ENCODE data around the gene TUBB4B.

TUBB4B gene

DNA sequence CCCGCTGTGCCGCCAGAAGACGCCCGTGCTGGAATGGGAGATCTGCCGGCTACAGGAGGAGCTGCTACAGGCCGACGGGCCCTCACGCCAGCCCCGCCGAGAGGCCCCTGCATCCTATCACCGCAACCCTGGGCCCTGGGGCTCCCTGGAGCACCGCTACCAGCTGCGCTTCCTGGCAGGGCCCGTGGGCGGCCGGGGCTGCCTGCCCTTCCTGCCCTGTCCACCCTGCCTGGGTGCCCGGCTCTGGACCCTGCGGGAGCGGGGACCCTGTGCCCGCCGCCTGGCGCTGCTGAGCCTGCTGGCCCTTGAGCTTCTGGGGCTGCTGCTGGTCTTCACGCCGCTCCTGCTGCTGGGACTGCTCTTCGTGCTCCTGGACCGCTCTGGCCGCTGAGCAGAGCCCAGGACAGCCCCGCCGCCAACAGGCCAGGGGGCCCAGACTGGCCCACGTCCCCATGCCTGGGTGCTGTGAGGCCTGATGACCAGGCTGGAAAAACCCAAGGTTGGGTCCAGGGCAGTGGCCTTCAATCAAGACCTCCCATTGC lies 22.8 kb upstream of the TUBB4B start:
- Mint-ChIP-seq H3K4me3 (no peak overlapping the region), H3K9me3 (no peaks in the 10 kb centered on the region), H3K27me3 (no peaks in the 10 kb centered on the region), H3K36me3 (ENCODE audit: low read depth) (peaks cover 39% of the 10 kb centered on the region), H3K4me1 (ENCODE audit: low read depth) (peaks cover 5% of the 10 kb centered on the region), H3K27ac (no peak overlapping the region)
- no peak for DNase-seq

DNA sequence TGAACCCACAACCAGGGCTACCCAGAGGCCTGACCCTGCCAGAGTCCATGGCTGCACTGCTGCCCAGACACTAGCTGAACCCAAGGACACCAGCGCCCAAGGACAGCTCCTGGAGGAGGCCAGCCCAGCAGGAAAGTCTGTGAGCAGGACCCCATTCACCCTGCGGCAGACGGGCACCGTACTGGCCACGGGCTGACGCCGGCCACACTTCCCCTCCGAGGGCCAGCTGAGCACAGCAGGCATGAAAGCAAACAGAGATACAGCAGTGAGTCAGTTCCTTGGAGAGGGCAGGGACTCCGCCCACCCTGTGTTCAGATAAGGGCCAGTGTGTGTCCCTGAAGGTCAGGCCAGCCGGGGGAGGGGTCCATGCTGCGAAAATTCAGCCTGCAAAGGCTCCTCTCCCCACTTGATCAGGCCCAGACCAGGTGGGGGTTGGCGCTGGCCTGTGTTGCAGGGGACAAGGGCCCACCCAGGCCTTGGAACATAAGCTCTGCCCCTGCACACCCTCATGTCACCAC lies 22.3 kb upstream of the TUBB4B start:
- Mint-ChIP-seq H3K9me3 (no peaks in the 10 kb centered on the region), H3K27ac (no peak overlapping the region), H3K27me3 (no peaks in the 10 kb centered on the region), H3K4me1 (ENCODE audit: low read depth) (peaks cover 5% of the 10 kb centered on the region), H3K36me3 (ENCODE audit: low read depth) (peaks cover 39% of the 10 kb centered on the region), H3K4me3 (no peak overlapping the region)
- no peak for DNase-seq

DNA sequence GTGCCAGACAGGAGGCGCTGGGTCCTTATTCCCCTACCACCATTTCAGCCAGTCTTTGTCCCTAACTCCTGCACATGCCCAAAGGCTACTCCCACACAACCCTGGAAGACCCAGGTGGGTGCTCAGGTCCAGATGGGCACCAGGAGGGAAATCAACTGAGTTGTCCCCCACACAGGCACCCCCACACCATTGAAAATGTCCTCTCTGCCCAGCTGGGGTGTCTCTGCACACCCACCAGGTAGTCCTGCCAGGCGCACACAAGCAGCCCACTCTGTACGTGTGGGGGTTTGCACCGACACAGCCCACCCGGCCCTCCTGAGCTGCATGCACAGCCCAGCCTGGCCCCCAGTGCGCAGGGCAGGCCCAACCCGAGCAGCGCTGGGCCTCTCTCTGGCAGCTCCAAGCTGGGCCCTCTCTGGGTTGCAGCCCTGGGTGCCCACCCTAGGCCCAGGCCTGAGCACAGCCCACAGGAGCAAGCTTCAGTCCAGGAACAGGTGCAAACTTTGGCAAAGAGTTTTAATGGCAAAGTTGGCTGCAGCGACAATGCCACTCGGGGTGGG lies 21.2 kb upstream of the TUBB4B start:
- Mint-ChIP-seq H3K4me1 (ENCODE audit: low read depth) (peaks cover 9% of the 10 kb centered on the region), H3K4me3 (no peak overlapping the region), H3K9me3 (no peaks in the 10 kb centered on the region), H3K27ac (no peak overlapping the region), H3K27me3 (no peaks in the 10 kb centered on the region), H3K36me3 (ENCODE audit: low read depth) (peaks cover 31% of the 10 kb centered on the region)
- no peak for DNase-seq

DNA sequence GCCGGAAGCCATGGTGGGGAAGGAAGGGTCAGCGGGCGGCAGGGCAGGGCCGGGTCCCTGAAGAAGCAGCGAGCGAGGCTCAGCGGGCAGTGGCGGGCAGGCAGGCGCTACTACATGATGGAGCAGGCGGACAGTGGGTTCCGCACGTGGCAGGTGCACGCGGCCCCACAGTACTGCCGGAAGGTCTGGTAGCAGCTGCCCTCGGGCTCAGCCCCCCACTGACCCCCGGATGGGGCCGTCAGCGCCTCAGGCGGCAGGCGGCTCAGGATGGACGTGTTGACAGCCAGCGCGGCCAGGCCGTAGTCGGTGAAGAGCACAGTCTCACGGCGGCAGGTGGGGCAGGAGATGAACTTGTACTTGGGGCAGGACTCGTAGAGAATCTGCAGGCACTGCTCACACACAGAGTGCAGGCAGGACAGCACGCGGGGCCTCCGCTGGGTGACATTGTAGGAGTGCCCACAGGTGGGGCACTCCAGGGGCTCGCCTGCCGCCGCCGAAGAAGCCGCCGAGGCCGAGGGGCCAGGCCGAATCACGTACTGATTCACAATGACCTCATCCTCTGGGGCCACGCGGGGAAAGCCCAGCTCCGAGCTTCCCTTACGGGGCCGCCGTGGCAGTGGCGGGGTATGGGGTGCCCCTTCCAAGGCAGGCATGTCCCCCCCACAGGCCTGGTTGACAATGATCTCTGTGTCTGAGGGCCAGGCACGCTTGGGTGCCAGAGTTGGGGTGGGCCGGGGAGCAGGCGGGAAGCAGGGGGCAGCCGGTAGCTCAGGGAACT lies 20.6 kb upstream of the TUBB4B start:
- peaks cover 26% of the 10 kb centered on the region for H3K36me3 Mint-ChIP-seq (ENCODE audit: low read depth)
- H3K27me3 Mint-ChIP-seq, result no peaks in the 10 kb centered on the region
- no peak for DNase-seq
- peaks cover 11% of the 10 kb centered on the region for H3K4me1 Mint-ChIP-seq (ENCODE audit: low read depth)
- peak overlapping the region; percentile 39 for H3K4me3 Mint-ChIP-seq
- H3K9me3 Mint-ChIP-seq, result no peaks in the 10 kb centered on the region
- H3K27ac Mint-ChIP-seq, result no peak overlapping the region

DNA sequence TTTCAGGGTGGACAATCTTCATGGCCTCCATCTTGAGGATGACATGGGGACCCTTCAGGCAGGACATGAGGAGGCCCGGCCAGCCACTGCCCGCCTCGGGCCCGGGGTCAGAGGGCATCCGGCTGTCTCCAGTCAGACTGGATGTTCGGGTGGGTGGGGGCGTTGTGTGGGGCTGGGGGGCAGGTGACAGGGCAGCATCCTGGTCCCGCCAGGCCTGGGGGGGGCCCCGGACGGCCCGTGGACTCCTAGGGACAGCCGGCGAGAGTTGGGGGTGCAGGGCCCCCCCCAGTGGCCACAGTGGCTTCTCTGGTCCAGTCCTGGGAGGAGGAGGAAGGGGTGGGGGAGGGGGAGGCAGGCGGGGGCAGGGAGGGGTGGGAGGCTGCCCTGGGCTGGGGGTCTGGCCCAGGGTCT lies 20.0 kb upstream of the TUBB4B start:
- DNase-seq, result no peak
- Mint-ChIP-seq H3K9me3 (no peaks in the 10 kb centered on the region), H3K36me3 (ENCODE audit: low read depth) (peaks cover 20% of the 10 kb centered on the region), H3K4me3 (peak overlapping the region; percentile 39), H3K27me3 (no peaks in the 10 kb centered on the region), H3K4me1 (ENCODE audit: low read depth) (peaks cover 11% of the 10 kb centered on the region), H3K27ac (no peak overlapping the region)

DNA sequence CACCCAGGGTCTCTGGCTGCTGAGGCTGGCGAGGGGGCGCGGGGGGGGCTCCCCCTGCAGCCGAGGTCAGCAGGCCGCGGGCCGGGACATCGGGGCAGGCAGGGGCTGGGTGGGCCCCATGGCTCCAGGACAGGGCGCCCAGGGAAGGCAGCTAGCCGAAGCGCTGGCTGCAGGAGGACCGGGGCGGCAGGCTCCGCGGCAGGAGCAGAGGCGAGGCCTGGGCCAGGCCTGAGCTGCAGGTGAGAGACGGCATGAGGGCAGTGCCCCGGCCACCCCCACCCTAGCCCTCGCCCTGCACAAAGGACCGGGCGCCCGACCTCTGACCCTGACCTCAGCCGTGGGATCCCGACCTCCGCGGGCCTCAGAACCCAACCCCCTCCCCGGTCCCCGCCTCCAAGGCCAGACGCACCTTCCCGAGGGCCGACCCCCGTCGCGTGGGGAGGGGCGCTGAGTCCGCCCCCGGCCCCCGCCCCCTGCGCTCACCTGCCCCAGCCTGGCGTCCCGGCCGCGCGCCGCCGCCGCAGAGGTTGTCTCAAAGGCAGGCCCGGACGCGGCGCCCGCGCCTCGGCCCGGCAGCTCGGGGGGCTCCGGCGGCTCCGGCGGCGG lies 19.5 kb upstream of the TUBB4B start:
- DNase-seq, result peak; percentile 47
- no peaks in the 10 kb centered on the region for H3K9me3 Mint-ChIP-seq
- H3K27ac Mint-ChIP-seq, result peak overlapping the region; percentile 14
- no peaks in the 10 kb centered on the region for H3K27me3 Mint-ChIP-seq
- peaks cover 11% of the 10 kb centered on the region for H3K4me1 Mint-ChIP-seq (ENCODE audit: low read depth)
- H3K36me3 Mint-ChIP-seq (ENCODE audit: low read depth), result peaks cover 15% of the 10 kb centered on the region
- H3K4me3 Mint-ChIP-seq, result peak overlapping the region; percentile 45

DNA sequence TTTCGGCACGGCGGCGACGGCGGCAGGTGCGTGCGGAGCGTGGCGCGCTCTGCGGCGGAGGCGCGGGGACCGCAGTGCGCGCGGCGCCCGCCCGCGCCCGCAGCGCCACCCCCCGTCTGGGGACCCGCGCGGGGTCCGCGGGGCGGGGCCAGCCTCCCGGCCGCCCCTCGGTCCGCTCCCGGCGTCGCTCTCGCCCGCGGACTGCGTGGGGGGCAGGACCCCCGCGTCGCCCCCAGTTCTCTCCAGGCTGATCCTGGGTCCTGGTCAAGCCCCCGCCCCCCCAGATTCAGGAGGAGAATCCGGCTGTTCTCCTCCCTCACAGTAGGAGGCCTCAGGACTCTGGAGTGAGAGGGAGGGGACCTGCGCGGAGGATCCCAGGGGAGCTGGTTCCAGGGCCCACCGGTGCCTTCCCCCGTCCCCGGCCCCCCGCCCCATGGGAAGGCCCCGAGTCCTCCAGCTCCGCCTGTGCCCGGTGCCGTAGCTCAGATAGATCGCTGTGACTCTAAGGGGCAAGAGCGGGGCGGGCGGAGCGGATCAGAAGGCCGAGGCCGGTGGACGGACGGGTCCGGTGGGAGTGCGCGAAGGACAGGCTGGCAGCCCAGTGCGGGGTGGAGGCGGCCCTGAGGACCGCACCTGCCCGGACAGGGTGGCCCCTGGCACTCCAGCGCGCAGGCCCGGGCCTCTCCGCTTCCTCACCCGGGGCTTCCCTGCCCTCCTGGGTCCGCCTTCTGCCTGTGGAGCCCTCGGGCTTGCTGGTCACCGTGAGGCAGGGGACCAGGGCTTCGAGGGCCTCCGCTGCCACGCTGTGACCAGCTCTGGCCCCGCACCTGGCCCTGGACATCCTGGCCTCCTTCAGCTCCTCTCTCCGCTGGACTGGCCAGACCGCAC lies 18.7 kb upstream of the TUBB4B start, which contains the start of gene RNF208:
Gene RNF208 (minus strand): TSS at position 51 of the 888 bp plus-strand sequence. CDS start 1,028 bp downstream, outside the sequence.
- peaks cover 8% of the 10 kb centered on the region for H3K36me3 Mint-ChIP-seq (ENCODE audit: low read depth)
- H3K4me1 Mint-ChIP-seq (ENCODE audit: low read depth), result peaks cover 11% of the 10 kb centered on the region
- H3K27me3 Mint-ChIP-seq, result peaks cover 1% of the 10 kb centered on the region
- peak within 1 kb of the TSS; percentile 84 for H3K27ac Mint-ChIP-seq
- DNase-seq, result peak; percentile 65
- peak within 1 kb of the TSS; percentile 81 for H3K4me3 Mint-ChIP-seq
- H3K9me3 Mint-ChIP-seq, result no peaks in the 10 kb centered on the region

DNA sequence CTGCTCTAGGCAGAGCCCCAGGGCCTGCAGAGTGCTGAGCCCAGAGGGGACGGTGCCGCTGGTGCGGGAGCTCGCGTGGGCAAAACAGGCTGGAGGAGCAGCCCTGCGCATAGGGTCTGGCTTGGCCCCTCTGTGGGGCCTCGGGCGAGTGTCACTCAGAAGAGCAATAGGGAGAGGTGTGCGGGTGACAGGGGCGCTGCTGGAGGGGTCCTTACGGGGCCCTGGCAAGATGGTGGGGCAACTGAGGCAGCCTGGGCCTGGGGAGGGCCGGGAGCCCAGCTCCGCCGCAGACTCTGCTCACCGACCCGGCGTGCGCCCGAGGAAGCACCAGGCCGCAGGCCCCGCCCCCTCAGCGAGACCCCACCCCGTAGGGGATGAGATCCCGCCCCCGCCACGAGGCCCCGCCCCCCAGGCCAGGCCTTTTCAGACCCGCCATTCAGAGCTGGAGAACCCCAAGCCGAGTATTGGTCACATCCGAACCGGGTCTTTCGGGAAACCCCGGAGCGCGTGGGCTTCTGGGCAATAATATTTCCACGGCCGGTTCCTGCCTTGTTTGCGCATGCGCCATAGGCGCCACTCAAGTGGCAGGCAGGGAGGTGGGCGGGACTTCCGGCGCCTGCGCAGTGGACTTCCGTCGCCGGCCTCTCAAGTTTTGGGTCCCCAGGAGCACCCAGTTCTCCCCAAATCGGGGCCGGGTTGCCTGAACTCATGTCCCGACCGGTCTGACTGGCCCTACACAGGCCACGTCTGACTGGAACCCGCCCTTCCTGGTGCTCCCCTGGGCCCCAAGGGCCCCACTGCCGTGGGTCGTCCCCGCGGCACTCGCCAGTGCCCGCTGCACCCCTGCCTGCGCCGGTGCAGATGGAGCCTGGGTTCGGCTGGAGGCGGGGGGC lies 17.8 kb upstream of the TUBB4B start:
- peaks cover 8% of the 10 kb centered on the region for H3K36me3 Mint-ChIP-seq (ENCODE audit: low read depth)
- H3K4me3 Mint-ChIP-seq, result peak overlapping the region; percentile 81
- peak overlapping the region; percentile 84 for H3K27ac Mint-ChIP-seq
- peaks cover 4% of the 10 kb centered on the region for H3K27me3 Mint-ChIP-seq
- H3K4me1 Mint-ChIP-seq (ENCODE audit: low read depth), result peaks cover 13% of the 10 kb centered on the region
- peak; percentile 98 for DNase-seq
- no peaks in the 10 kb centered on the region for H3K9me3 Mint-ChIP-seq

DNA sequence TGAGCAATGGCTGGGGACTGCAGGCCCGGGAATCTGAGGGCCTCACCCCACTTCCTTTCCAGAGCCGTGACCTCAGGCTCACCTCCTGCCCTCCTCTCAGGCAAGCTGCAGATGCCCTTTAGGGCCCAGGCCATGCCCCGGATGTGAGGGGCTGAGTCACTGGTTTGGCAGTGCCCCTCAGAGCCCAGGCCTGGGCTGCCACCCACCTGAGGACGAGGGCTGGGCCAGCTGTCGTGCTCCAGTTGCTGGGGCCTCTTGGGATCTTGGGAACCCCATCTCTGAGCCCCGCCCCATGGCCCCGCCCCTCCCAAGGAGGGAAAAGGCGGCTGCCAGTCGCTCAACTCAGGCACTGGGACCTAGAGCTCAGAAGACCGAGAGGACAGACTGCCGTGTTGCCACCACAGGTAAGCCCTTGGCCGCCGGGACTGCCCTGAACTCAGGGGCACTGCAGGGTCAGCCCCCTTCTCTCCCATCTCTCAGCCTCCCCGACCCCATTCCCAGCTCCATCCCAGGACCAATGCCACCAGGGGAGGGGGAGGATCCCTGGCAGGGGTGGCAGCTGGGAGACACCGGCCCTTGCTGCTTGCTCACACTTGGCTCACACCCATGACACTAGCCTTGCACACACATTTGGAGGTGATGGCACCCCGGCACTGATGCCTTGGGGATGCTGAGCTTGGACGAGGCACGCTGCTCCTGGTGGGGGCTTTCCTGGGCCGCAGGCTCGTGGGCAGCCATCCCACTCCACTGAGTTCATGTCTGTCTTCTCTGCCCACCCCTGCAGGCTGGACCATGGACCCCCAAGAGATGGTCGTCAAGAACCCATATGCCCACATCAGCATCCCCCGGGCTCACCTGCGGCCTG lies 16.0 kb upstream of the TUBB4B start, which contains the start of gene CYSRT1:
Gene CYSRT1 (plus strand): TSS at position 345 of the 865 bp plus-strand sequence. CDS start 448 bp downstream, at position 793.
- Mint-ChIP-seq H3K9me3 (no peaks in the 10 kb centered on the region), H3K4me3 (peak within 1 kb of the TSS; percentile 81), H3K4me1 (ENCODE audit: low read depth) (peaks cover 13% of the 10 kb centered on the region), H3K36me3 (ENCODE audit: low read depth) (no peaks in the 10 kb centered on the region), H3K27ac (peak within 1 kb of the TSS; percentile 84), H3K27me3 (peaks cover 14% of the 10 kb centered on the region)
- no peak for DNase-seq

DNA sequence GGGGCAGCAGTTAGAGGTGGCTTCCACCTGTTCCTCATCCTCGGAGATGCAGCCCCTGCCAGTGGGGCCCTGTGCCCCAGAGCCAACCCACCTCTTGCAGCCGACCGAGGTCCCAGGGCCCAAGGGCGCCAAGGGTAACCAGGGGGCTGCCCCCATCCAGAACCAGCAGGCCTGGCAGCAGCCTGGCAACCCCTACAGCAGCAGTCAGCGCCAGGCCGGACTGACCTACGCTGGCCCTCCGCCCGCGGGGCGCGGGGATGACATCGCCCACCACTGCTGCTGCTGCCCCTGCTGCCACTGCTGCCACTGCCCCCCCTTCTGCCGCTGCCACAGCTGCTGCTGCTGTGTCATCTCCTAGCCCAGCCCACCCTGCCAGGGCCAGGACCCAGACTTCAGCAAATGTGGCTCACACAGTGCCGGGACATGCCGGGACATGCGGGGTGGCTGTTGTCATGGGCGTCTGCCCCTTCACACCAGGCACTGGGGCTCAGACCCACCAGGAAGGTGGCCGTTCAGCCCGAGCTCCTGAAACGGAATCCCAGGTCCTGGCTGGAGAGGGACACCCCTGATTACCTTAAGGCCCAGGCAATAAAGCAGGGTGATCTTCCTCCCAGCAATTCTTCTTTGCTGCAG lies 15.3 kb upstream of the TUBB4B start:
- no peak for DNase-seq
- H3K36me3 Mint-ChIP-seq (ENCODE audit: low read depth), result no peaks in the 10 kb centered on the region
- peaks cover 14% of the 10 kb centered on the region for H3K27me3 Mint-ChIP-seq
- no peaks in the 10 kb centered on the region for H3K9me3 Mint-ChIP-seq
- H3K4me1 Mint-ChIP-seq (ENCODE audit: low read depth), result peaks cover 13% of the 10 kb centered on the region
- H3K27ac Mint-ChIP-seq, result no peak overlapping the region
- peak overlapping the region; percentile 10 for H3K4me3 Mint-ChIP-seq

DNA sequence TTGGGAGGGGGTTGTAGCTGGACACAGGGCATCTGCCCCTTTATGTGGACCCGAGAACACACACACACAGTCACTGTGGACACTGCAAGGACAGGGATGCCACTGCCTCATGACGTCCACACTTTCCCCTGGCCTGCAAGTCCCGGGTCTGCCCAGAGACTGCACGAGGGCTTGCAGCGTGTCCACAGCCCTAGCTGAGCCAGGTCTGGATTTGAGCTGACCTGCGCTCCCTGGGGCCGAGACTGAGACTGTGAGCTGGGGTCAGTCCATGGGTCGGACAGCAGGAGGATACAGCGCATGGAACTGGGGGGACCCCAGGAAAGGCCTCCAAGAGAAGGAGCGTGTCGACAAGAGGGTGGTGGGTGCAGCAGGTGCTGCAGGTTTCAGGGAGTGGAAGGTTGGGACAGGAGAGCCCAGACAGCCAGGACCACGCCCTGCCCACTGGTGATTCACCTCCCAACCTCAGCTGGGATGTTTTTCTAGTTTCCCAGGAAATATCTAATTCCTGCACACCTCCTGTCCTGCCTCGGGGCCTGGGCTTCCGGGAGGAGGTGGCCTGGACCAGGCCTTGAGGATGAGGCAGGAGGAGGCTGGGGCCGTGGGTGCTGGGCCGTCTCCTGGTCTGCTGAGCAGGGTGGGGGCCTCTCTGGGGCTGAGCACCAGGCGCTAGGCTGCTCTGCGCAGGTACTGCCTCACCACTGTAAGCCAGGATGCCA lies 14.6 kb upstream of the TUBB4B start:
- Mint-ChIP-seq H3K4me1 (ENCODE audit: low read depth) (peaks cover 13% of the 10 kb centered on the region), H3K9me3 (no peaks in the 10 kb centered on the region), H3K36me3 (ENCODE audit: low read depth) (no peaks in the 10 kb centered on the region), H3K4me3 (no peak overlapping the region), H3K27me3 (peaks cover 14% of the 10 kb centered on the region), H3K27ac (no peak overlapping the region)
- DNase-seq, result no peak

Data from activated T-cell treated with anti-CD3 and anti-CD28 coated beads, Interleukin-2, amount 50 U/mL, for 24 hours (primary cell).